Activated CD8-positive, alpha-beta memory T cell treated with anti-CD3 and anti-CD28 coated beads for 24 hours (primary cell): ENCODE results near the gene TMEM238.
"Not testable (repeated sequence)": the region's sequence is repeated elsewhere in the genome, so short reads cannot be mapped to it uniquely, and the experiment has no call there.

ENCODE experiments used
- DNase-seq: peaks from one replicate; pipeline ENCODE4 v3.0.0-alpha.2; 2020

TMEM238 gene

GRCh38 chr19:55336101-55336500 lies 48.0 kb downstream of the TMEM238 start:
- no peak for DNase-seq

GRCh38 chr19:55333870-55334269 lies 50.2 kb downstream of the TMEM238 start:
- DNase-seq: no peak

- not testable (repeated sequence) for DNase-seq
Measured at GRCh38 chr19:55329791-55330190, 54.3 kb downstream of the TMEM238 start.
